GM18517 (cell line): Measurements from ENCODE around the gene PPIF.

Experiments used
- ATAC-seq: cut with Tn5 transposase; IDR thresholded peaks from one replicate; pipeline ENCODE4 v1.9.1; 2021; ENCODE audit warnings: mild to moderate bottlenecking, moderate library complexity; ENCODE audit not compliant: unreplicated experiment

The PPIF gene

DNA sequence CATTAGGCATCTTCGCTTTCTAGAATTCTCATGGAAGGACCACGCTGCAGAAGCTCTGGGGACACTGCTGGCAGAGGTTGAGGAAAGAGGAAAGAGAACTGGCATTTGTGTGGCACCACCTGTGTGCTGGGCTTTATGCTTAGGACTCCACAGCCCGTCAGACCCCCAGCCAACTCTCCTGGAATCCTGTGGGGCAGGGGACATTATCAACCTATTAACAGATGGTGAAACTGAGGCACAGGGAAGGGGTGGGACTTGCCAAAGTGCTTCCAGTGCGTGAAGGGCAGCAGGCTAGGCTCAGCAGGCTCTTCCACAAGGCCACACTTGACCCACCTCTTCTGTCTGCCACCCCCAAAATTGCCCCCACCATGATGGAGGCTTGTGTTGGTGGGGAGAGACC, 51.4 kb downstream of the PPIF start:
- ATAC-seq, result no peak

DNA sequence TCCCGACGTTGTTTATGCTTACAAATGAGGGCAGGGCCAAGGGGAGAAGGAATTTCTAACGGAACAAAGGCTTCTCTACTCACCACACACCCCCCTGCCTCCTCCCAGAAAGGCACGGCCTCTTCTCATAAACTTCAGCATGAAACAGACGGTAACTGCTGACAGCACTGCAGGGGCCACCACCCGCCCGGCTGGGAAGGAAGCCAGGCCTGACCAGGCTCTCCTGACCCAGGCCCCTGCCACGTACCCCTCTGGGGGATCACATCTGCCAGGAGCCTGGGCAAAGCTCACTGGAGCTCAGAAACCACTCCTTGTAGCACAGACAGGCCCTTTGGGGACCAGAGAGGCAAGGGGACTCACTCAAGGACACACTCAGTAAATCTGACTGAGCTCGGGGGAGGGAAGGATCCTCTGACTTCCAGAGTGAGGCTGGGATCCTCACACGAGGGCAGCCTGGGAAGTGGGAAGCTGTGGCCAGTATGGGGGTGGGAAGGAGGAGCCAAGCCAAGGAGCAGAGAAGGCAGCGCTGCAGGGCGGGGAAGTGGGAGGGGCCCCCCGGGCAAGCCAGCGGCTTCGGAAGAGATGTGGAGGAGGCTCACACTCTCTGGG, 52.1 kb downstream of the PPIF start:
- no peak for ATAC-seq

DNA sequence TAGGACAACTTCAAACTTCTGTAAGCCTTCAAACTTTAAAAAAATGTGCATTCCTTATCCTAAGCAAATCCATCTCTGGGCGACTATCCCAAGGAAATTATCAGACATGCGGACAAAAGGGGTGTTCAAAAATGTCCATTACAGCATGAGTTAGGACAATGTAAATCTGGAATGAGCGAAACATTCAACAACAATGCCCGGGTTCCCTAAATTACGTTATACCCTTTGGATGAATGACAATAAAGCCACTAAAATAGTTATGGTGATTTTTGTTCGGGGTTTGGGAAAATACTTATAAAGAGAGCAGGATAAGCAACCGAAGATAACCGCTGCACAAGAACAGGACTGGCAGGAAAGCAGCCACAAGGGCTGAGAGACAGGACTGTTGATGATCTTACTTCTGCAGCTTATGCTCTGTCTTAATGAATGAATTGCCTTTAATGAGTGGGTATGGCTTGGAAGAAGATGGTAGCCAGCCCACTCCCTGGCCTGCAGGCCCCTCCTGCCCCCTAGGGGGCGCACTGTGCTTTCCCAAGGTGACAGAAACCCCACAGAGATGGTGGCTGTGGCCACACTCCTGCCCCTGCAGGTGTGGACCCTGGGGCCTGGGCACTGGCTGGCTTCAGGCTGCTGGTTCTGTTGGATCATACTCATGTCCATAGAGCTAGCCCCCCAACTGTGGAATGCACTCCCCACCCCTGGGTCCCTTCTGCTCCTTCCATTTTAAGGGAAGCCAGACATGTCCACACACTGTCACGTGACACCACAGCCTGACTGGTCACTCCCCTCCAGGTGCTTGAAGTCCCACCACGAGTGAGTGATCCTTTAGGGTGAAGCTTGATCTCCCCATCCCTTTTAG, 53.1 kb downstream of the PPIF start:
- ATAC-seq, result no peak

DNA sequence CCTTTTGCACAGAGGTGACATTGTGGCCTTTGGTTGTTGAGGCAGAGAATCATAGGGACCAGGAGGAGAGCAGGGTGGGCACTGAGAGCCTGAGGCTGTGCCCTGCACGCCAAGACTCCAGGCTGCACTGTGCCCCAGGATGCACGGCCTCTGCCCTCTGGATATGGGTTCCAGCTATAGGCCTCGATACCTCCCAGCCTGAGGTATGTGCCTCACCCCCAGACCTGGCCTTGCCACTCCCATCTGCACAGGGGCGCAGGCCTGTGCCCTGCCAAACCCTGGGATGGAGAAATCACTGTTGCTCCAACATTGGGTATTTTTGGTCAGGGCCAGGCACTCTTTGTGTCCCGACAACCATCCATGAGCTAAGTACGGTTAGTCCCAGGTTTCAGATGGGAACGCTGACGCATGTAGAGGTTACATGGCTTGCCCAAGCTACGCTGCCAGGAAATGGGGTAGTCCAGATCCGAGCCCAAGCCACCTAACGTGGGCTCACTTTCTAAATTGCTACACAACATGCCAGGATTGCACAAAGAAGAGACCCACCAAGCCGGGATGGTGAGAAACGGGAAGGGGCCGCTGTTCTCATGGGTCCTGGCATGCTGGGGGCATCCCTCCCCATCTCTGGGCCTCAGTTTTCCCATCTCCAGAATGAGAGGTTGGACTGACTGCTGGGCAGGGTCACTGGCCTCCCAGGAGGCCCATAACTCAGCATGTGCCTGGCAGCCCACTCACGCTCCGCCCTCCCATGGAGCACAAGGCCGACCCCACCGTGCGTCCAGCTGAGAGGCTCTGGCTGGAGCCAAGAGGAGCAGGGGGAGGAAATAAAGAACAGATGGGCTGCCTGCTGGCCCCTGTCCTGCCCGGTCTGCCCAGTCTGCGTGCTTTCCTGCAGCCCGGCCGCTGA, 54.0 kb downstream of the PPIF start:
- ATAC-seq, result no peak

DNA sequence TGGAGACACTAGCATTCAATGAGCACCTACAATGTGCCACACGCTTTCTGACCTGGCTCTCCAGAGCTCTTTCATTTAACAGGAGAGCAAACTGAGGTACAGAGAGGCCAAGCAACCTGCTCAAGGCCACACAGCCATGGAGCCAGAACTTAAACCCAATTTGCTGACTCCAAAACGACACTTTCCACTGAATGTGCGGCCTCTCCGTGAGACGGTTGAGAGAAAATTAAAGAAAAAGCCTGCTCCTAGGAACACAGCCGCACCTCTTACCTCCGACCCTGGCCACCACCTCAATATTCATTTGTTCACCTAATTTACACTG, 55.3 kb downstream of the PPIF start:
- no peak for ATAC-seq

DNA sequence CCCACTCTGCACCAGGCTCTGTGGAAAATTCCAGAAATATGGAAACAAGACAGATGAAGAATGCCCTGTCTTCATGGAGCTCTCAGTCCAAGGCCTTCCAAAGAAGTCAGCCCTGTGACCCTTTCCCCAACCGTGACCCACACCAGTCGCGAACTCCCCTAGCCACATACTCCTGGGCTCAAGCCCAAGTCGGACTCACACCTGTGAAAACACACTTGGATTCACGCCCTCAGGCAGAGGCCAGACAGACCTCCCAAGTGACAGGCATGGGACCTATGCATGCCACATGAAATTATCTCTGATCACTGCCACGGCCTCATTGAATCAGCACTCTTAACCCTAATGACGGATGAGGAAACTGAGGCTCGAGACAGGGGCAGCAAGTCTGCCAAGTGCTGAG, 55.7 kb downstream of the PPIF start:
- ATAC-seq, result no peak

DNA sequence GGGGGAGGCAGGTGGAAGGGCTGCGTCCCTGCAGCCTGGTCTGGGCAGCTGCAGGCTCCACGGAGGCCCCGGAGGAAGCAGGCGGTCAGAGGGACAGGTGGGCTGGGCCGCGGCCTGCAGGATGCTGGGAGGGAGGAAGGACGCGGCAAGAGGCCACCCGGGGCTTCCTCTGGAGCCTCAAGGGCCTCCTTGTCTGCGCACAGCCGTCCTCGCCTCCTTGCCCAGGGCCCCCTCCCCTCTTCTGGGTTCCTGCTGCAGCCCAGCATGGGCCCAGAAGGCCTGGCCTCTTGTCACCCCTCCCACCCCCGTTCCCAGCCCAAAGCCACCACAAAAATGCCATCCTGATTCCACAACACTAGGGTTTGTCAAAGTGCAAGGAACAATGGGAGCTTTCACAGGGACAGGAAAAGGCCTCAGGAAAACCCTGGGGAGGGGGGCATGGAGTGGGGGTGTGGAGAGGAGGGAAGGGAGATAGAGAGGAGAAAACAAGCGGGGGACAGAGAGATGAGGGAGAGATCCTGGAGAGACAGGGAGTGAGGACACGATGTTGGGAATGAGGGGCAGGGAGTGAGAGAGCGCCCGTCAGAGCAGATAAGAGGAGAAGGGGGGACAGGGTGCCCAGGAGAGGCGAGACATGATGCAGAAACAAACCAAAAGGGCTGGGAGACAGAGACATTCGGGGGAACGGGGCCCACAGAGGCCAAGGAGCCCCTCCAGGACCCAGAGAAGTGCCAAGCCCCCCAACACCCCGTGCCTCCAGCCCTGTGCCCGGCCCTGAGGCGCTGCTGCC, 56.4 kb downstream of the PPIF start:
- ATAC-seq, result no peak

DNA sequence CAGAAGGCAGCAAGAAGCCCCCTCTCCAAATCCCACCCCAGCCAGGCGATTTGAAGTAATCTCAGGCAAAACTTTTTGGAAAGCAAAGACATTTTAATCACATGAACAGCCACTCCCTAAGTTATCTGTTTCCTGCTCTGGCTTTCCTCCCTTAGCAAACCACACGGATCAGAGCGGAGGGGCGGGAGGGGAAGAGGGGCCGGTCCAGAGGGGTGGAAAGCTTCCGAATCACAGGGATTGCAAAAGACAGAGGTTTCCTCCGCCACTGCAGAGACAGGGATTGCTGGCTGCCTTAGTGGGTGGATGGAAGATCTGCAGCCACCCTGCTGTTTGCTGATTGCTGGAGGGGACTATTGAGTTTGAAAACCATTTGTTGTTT, 57.0 kb downstream of the PPIF start:
- ATAC-seq, result no peak

DNA sequence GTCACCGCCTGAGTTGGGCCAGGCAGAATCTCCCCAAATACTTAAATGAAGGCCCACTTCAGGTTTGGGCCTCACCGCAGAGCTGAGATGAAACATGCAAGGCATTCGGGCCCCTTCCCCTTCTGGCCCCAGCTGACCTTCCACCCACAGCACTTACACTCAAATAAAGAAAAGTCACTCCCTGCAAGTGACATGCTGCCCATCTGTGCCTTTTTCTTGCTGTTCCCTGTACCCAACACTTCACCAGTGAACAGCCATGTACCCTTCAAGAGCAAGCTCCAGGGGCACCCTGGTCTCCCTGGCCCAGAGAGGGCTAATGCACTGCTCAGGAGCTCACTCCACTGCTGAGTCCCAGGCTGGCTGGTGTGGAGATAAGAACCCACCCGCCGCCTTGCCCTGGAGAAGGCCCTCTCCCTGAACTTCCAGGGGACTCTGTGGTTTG, 57.4 kb downstream of the PPIF start:
- no peak for ATAC-seq
